ENCODE results near the gene ATAD2B. TPM values are rescaled to one million over a fixed set of nuclear protein-coding genes. Genes with fewer than 3 reads are reported as not detected.

ATAD2B gene
- total RNA-seq, 1 experiment from 2014 or later: 2.6 TPM

GRCh38 chr2:23837871-23838270, 89.1 kb downstream of the ATAD2B start:
- DNase-seq (ENCODE audit: low spot score): no peak

GRCh38 chr2:23836971-23837565, 89.9 kb downstream of the ATAD2B start:
- no peak for DNase-seq (ENCODE audit: low spot score)

GRCh38 chr2:23836505-23836904, 90.4 kb downstream of the ATAD2B start:
- DNase-seq (ENCODE audit: low spot score): no peak

GRCh38 chr2:23835988-23836387, 90.9 kb downstream of the ATAD2B start:
- DNase-seq (ENCODE audit: low spot score): no peak

GRCh38 chr2:23835423-23835822, 91.5 kb downstream of the ATAD2B start:
- no peak for DNase-seq (ENCODE audit: low spot score)

- DNase-seq (ENCODE audit: low spot score): no peak
These were observed 97.9 kb downstream of the ATAD2B start for GRCh38 chr2:23828986-23829385.

GRCh38 chr2:23828256-23828980, 98.5 kb downstream of the ATAD2B start:
- no peak for DNase-seq (ENCODE audit: low spot score)

- DNase-seq (ENCODE audit: low spot score): no peak
These were observed 99.6 kb downstream of the ATAD2B start for GRCh38 chr2:23827287-23827686.

- no peak for DNase-seq (ENCODE audit: low spot score)
These were observed 100.2 kb downstream of the ATAD2B start for GRCh38 chr2:23826771-23827170.

- no peak for DNase-seq (ENCODE audit: low spot score)
These were observed 100.9 kb downstream of the ATAD2B start for GRCh38 chr2:23826040-23826439.

- peak; percentile 5 for DNase-seq (ENCODE audit: low spot score)
These were observed 102.1 kb downstream of the ATAD2B start for GRCh38 chr2:23824777-23825212.

- no peak for DNase-seq (ENCODE audit: low spot score)
These were observed 103.1 kb downstream of the ATAD2B start for GRCh38 chr2:23823863-23824262.

- DNase-seq (ENCODE audit: low spot score): no peak
These were observed 112.0 kb downstream of the ATAD2B start for GRCh38 chr2:23814963-23815362.

- no peak for DNase-seq (ENCODE audit: low spot score)
These were observed 113.5 kb downstream of the ATAD2B start for GRCh38 chr2:23813438-23813837.

- no peak for DNase-seq (ENCODE audit: low spot score)
These were observed 117.8 kb downstream of the ATAD2B start for GRCh38 chr2:23809150-23809549.

- DNase-seq (ENCODE audit: low spot score): no peak
These were observed 120.2 kb downstream of the ATAD2B start for GRCh38 chr2:23806665-23807249.

GRCh38 chr2:23806201-23806600, 120.7 kb downstream of the ATAD2B start:
- no peak for DNase-seq (ENCODE audit: low spot score)

GRCh38 chr2:23803965-23804542, 122.9 kb downstream of the ATAD2B start:
- peak; percentile 37 for DNase-seq (ENCODE audit: low spot score)

GRCh38 chr2:23803264-23803964, 123.5 kb downstream of the ATAD2B start:
- no peak for DNase-seq (ENCODE audit: low spot score)

- DNase-seq (ENCODE audit: low spot score): no peak
These were observed 125.5 kb downstream of the ATAD2B start for GRCh38 chr2:23801396-23801795.

- no peak for DNase-seq (ENCODE audit: low spot score)
These were observed 132.7 kb downstream of the ATAD2B start for GRCh38 chr2:23794234-23794633.

GRCh38 chr2:23793476-23793875, 133.4 kb downstream of the ATAD2B start:
- DNase-seq (ENCODE audit: low spot score): no peak

All from H4 (cell line).